Fibroblast of villous mesenchyme (primary cell): ENCODE data around the gene ADARB2. TPM values are rescaled to one million over a fixed set of nuclear protein-coding genes. Genes with fewer than 3 reads are reported as not detected.
"Not testable (repeated sequence)": the region's sequence is repeated elsewhere in the genome, so short reads cannot be mapped to it uniquely, and the experiment has no call there.

Source experiments
- DNase-seq: peaks from one replicate; pipeline ENCODE4 v3.0.0-alpha.2; 2010; ENCODE audit warnings: low read depth
- H3K4me3 ChIP-seq: 2 replicates; pipeline ENCODE4 v1.5.1; 2011; ENCODE audit warnings: low read depth, mild to moderate bottlenecking, low read length
- total RNA-seq: library from RNA; depleted of rRNA; stranded (reverse); fragments of >200 nt; gene quantifications from 2 replicates; pipeline ENCODE4 v1.2.3, GENCODE V29; 2012
- TF ChIP-seq, protein P1 (sequence below): IDR thresholded peaks from 2 replicates; pipeline ENCODE4 v1.5.1; 2012; ENCODE audit warnings: low read depth, mild to moderate bottlenecking, low read length; ENCODE audit not compliant: insufficient read depth

Gene ADARB2
- total RNA-seq, 1 donor = not detected

GRCh38 chr10:1620803-1621202, 116.5 kb downstream of the ADARB2 start:
- H3K4me3 ChIP-seq = no peak overlapping the region
- DNase-seq = no peak
- TF ChIP-seq, protein P1, sequence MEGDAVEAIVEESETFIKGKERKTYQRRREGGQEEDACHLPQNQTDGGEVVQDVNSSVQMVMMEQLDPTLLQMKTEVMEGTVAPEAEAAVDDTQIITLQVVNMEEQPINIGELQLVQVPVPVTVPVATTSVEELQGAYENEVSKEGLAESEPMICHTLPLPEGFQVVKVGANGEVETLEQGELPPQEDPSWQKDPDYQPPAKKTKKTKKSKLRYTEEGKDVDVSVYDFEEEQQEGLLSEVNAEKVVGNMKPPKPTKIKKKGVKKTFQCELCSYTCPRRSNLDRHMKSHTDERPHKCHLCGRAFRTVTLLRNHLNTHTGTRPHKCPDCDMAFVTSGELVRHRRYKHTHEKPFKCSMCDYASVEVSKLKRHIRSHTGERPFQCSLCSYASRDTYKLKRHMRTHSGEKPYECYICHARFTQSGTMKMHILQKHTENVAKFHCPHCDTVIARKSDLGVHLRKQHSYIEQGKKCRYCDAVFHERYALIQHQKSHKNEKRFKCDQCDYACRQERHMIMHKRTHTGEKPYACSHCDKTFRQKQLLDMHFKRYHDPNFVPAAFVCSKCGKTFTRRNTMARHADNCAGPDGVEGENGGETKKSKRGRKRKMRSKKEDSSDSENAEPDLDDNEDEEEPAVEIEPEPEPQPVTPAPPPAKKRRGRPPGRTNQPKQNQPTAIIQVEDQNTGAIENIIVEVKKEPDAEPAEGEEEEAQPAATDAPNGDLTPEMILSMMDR = no peak

- not testable (repeated sequence) for H3K4me3 ChIP-seq, DNase-seq
These were observed 119.7 kb downstream of the ADARB2 start for GRCh38 chr10:1617376-1618317.

DNA sequence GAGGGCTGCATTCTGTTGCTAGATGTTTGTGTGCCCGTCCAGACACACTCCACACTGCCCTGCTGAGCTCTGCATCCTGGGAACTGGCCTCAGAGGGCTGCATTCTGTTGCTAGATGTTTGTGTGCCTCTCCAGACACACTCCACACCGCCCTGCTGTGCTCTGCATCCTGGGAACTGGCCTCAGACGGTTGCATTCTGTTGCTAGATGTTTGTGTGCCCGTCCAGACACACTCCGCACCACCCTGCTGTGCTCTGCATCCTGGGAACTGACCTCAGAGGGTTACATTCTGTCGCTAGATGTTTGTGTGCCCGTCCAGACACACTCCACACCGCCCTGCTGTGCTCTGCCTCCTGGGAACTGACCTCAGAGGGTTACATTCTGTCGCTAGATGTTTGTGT, 120.6 kb downstream of the ADARB2 start:
- not testable (repeated sequence) for H3K4me3 ChIP-seq, DNase-seq

DNA sequence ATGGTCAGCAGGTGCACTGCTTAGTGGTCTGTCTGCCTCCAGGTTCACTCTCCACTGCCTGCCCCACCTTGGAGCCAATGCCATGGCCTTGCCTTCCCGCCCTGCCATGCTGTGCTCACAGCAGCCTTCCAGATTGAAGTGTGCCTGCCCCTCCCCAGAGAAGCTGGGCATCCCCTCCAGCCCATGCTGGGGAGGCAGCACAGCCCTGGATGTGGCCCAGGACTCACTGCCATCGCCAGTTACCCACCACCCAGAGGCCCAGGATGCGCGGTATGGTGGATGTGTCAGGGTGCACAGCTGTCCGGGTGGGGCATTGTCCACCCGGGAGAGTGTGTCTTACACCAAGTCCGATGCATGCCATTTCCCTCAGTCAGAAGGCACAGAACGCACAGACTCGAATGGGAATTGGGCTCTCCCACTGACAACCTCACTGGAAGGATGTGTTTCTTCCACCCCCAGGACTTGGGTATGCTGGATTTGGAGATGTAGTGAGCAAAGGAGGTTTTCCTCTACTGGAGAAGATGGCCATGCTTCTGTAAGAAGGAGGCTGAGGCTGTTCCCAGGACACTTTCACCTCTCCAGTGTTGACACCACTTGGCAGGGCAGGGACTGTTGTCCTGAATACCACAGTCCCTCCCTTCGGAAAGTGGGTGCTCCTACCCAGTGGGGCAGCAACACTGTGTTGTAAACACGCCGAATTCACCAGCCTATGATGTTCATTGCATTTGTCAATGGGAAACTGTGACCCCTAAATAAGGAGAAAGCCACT, 122.0 kb downstream of the ADARB2 start:
- TF ChIP-seq, protein P1 = no peak
- no peak overlapping the region for H3K4me3 ChIP-seq
- DNase-seq = no peak

DNA sequence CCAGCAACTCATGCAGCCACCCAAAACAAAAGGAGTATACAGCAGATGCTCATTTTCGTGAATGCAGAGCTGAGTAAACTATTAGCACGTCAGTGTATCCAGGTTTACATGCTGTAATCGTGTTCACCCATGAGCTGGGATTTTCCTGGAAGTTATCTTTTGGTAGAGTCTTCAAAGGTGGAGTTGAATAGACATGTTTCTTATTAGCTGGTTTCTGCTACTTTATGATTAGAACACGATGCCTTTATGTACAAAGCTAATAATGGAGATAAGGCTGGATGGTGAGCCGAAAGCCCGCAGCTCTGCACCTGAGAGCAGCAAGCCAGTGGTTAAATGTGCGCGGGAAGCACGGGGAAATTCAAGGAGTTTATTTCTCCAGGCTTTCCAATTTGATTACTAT, 123.8 kb downstream of the ADARB2 start:
- TF ChIP-seq, protein P1 = no peak
- no peak overlapping the region for H3K4me3 ChIP-seq
- DNase-seq = no peak

DNA sequence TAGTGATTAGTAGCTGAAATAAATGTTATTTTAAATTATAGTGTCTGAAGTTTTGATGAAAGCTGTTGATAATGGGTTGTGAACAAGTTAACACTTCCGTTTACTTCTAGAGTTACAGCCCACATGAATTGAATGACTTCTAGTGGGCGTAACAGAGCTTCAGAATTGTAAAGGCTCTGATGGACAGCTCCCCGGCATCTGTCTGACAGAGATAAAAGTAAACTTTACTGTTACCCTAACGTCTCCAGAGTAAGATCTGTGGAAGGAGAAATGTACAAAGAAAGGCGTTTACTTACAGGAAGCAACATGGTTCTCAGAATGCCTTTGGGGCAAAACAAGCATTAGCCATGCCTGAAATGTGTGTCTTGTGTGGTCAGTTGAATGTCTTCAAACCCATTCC, 124.4 kb downstream of the ADARB2 start:
- H3K4me3 ChIP-seq = no peak overlapping the region
- TF ChIP-seq, protein P1 = no peak
- no peak for DNase-seq

DNA sequence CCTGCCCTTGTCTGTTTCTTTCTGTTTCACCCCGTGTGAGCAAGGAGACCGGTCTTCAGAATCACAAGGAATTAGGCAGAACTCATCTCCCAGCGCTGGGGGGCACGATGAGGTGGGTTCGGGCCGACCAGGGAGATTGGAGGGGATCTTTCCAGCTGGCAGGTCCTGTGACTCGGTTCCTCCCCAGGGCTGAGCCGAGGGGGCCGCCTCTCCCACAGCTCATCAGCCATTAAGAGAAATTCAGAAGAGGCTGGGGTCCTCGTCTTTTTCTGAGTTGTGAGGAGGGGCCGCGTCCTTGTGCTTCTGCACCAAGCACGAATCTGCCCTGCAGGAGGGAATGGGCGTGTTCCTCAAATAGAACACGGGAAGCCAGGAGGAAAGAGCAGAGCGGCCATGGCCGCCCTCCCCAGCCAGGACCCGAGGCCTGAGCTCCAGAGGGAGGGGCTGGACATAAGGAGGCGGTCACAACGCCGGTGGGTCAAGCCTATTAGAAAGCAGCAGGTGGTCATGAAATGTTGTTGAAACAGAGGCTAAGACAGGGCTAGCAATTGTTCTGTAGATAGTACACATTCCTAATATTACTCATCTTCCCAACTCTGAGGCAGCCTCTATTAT, 125.3 kb downstream of the ADARB2 start:
- TF ChIP-seq, protein P1 = no peak
- H3K4me3 ChIP-seq = no peak overlapping the region
- DNase-seq = no peak
